ENCODE data around the gene SNX32.
A peak's percentile ranks its signal among the peaks of the same experiment; 100 is the strongest.

Gene SNX32

DNA sequence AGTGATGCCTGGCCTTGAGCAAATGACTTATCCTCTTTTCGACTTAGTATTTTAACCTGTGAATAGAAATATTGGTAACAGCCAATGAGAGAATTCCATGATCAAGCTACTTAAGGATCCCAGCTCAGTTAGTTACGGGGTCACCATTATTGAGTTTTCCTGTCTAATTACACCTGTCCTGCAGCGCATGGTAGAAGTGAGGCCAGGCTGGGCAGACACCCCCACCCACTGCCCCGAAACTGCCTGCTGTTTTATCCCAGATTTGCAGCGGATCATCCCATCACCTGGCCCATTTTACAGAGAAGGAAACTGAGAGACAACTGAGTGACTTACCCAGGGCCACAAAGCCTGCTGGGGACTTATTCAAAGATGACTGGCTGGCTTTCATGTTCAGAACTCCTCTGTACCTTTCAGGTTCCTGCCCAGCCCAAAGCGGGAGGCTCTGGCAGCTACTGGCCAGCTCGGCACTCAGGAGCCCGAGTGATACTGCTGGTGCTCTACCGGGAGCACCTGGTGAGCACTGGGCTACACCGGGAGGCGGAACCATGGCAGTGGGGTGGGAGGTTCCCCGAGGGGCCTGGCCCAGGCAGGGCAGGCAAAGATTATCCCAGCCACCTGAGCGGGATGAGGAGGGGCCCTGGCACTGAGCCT is 27.9 kb downstream of the SNX32 start:
- no peak for TF ChIP-seq EZH2phosphoT487 (conservative IDR thresholded peaks at IDR 0.05; ENCODE audit: low read length)
- no peaks in the 10 kb centered on the region for H3K27me3 ChIP-seq (ENCODE audit: low read length)
- peaks cover 1% of the 10 kb centered on the region; the same call in 1 of the 2 replicates for H3K36me3 ChIP-seq (ENCODE audit: low read length)
- H3K4me3 ChIP-seq (ENCODE audit: insufficient read depth, low read length, poor library complexity, severe bottlenecking): peak overlapping the region; percentile 63
- peaks cover 1% of the 10 kb centered on the region for H4K20me1 ChIP-seq (ENCODE audit: low read depth, low read length)
- no peak overlapping the region for H2AFZ ChIP-seq (ENCODE audit: low read depth, low read length, severe bottlenecking)
- H3K9me3 ChIP-seq (ENCODE audit: insufficient read depth, low read length): no peaks in the 10 kb centered on the region
- no peak overlapping the region for H3K27ac ChIP-seq (ENCODE audit: low read depth, low read length)
- peak overlapping the region; percentile 97 for H3K9ac ChIP-seq (ENCODE audit: low read length)
- H3K9me2 ChIP-seq (replicated peaks; ENCODE audit: insufficient read depth, low read length): no peaks in the 10 kb centered on the region
- H3F3A ChIP-seq (ENCODE audit: insufficient read depth): peaks cover 10% of the 10 kb centered on the region
- peaks cover 29% of the 10 kb centered on the region for H3K79me2 ChIP-seq (ENCODE audit: insufficient read depth, low read length)
- H3K4me2 ChIP-seq (ENCODE audit: low read depth, low read length, poor library complexity, severe bottlenecking): peak overlapping the region; percentile 94

DNA sequence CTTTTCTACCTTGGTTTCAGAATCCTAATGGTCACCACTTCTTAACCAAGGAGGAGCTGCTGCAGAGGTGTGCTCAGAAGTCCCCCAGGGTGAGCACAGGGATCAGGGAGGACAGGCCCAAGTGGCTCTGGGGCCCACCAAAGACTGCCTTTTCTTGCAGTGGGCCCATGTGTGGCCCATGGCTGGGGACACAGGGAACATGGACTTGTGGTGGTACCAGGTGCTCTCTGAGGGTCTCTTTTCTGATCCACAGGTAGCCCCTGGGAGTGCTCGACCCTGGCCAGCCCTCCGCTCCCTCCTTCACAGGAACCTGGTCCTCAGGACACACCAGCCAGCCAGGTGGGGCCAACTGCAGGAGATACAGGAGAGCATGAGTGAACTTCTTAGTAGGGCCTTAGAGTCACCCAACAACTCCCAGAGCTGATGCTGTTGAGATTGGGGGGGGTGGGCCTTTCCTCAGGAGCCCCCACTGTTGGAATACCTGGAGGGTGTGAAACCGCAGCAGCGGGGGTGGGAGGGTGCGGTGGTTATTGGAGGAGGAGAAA is 28.5 kb downstream of the SNX32 start:
- Histone ChIP-seq H3K9me3 (ENCODE audit: insufficient read depth, low read length) (no peaks in the 10 kb centered on the region), H3K4me2 (ENCODE audit: low read depth, low read length, poor library complexity, severe bottlenecking) (no peak overlapping the region), H3K9ac (ENCODE audit: low read length) (no peak overlapping the region), H3K27me3 (ENCODE audit: low read length) (no peaks in the 10 kb centered on the region), H2AFZ (ENCODE audit: low read depth, low read length, severe bottlenecking) (no peak overlapping the region), H3K27ac (ENCODE audit: low read depth, low read length) (no peak overlapping the region), H3K4me3 (ENCODE audit: insufficient read depth, low read length, poor library complexity, severe bottlenecking) (no peak overlapping the region), H3K79me2 (ENCODE audit: insufficient read depth, low read length) (peaks cover 23% of the 10 kb centered on the region), H3K9me2 (replicated peaks; ENCODE audit: insufficient read depth, low read length) (no peaks in the 10 kb centered on the region), H3K36me3 (ENCODE audit: low read length) (no peaks in the 10 kb centered on the region), H4K20me1 (ENCODE audit: low read depth, low read length) (no peaks in the 10 kb centered on the region), H3F3A (ENCODE audit: insufficient read depth) (peaks cover 8% of the 10 kb centered on the region)
- no peak for TF ChIP-seq EZH2phosphoT487 (conservative IDR thresholded peaks at IDR 0.05; ENCODE audit: low read length)
- TF ChIP-seq, protein P1, sequence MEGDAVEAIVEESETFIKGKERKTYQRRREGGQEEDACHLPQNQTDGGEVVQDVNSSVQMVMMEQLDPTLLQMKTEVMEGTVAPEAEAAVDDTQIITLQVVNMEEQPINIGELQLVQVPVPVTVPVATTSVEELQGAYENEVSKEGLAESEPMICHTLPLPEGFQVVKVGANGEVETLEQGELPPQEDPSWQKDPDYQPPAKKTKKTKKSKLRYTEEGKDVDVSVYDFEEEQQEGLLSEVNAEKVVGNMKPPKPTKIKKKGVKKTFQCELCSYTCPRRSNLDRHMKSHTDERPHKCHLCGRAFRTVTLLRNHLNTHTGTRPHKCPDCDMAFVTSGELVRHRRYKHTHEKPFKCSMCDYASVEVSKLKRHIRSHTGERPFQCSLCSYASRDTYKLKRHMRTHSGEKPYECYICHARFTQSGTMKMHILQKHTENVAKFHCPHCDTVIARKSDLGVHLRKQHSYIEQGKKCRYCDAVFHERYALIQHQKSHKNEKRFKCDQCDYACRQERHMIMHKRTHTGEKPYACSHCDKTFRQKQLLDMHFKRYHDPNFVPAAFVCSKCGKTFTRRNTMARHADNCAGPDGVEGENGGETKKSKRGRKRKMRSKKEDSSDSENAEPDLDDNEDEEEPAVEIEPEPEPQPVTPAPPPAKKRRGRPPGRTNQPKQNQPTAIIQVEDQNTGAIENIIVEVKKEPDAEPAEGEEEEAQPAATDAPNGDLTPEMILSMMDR (IDR thresholded peaks at IDR 0.05; ENCODE audit: insufficient read depth, low read length, poor library complexity, severe bottlenecking): no peak

GRCh38 chr11:65862941-65863888 is 29.5 kb downstream of the SNX32 start:
- Histone ChIP-seq H3K9ac (ENCODE audit: low read length) (no peak overlapping the region), H3F3A (ENCODE audit: insufficient read depth) (peaks cover 8% of the 10 kb centered on the region)

More at GRCh38 chr11:65862941-65863888, 29.5 kb downstream of the SNX32 start:
- Histone ChIP-seq H3K36me3 (ENCODE audit: low read length) (no peaks in the 10 kb centered on the region), H3K27me3 (ENCODE audit: low read length) (no peaks in the 10 kb centered on the region), H3K27ac (ENCODE audit: low read depth, low read length) (no peak overlapping the region), H3K4me3 (ENCODE audit: insufficient read depth, low read length, poor library complexity, severe bottlenecking) (no peak overlapping the region), H3K9me2 (replicated peaks; ENCODE audit: insufficient read depth, low read length) (no peaks in the 10 kb centered on the region), H2AFZ (ENCODE audit: low read depth, low read length, severe bottlenecking) (no peak overlapping the region), H3K79me2 (ENCODE audit: insufficient read depth, low read length) (peaks cover 17% of the 10 kb centered on the region), H4K20me1 (ENCODE audit: low read depth, low read length) (no peaks in the 10 kb centered on the region), H3K9me3 (ENCODE audit: insufficient read depth, low read length) (no peaks in the 10 kb centered on the region), H3K4me2 (ENCODE audit: low read depth, low read length, poor library complexity, severe bottlenecking) (no peak overlapping the region)
- no peak for TF ChIP-seq EZH2phosphoT487 (conservative IDR thresholded peaks at IDR 0.05; ENCODE audit: low read length)
- TF ChIP-seq, protein P1 (IDR thresholded peaks at IDR 0.05; ENCODE audit: insufficient read depth, low read length, poor library complexity, severe bottlenecking): no peak

Data from SU-DHL-6 (cell line).